SK-N-SH (cell line): ENCODE measurements around the gene CABP4.

Source experiments
- EZH2phosphoT487 ChIP-seq: fragments of 200-600 bp; sonication (generic); IDR thresholded peaks from 2 replicates; pipeline ENCODE4 v1.6.1; 2017; ENCODE audit warnings: low read depth, mixed run types, mild to moderate bottlenecking, antibody characterized with exemption, moderate library complexity, borderline replicate concordance
- IRF3 ChIP-seq: fragments of 150-350 bp; IDR thresholded peaks from 2 replicates; pipeline ENCODE4 v1.6.1; 2016; ENCODE audit warnings: mild to moderate bottlenecking, low read depth, low read length
- POLR2AphosphoS5 ChIP-seq: IDR thresholded peaks from 2 replicates; pipeline ENCODE4 v1.6.1; 2012; ENCODE audit warnings: low read depth, low read length
- REST ChIP-seq: IDR thresholded peaks from 2 replicates; pipeline ENCODE4 v1.6.1; 2012; ENCODE audit warnings: mild to moderate bottlenecking, low read depth, low read length, moderate library complexity
- ZBTB33 ChIP-seq: IDR thresholded peaks from 2 replicates; pipeline ENCODE4 v1.4.0; 2012; ENCODE audit warnings: low read depth, borderline replicate concordance
- TF ChIP-seq, protein P1 (sequence below): fragments of 200-600 bp; sonication (generic); IDR thresholded peaks from 2 replicates; pipeline ENCODE4 v1.6.1; 2017; ENCODE audit warnings: antibody characterized with exemption, mild to moderate bottlenecking, moderate library complexity

DNA sequence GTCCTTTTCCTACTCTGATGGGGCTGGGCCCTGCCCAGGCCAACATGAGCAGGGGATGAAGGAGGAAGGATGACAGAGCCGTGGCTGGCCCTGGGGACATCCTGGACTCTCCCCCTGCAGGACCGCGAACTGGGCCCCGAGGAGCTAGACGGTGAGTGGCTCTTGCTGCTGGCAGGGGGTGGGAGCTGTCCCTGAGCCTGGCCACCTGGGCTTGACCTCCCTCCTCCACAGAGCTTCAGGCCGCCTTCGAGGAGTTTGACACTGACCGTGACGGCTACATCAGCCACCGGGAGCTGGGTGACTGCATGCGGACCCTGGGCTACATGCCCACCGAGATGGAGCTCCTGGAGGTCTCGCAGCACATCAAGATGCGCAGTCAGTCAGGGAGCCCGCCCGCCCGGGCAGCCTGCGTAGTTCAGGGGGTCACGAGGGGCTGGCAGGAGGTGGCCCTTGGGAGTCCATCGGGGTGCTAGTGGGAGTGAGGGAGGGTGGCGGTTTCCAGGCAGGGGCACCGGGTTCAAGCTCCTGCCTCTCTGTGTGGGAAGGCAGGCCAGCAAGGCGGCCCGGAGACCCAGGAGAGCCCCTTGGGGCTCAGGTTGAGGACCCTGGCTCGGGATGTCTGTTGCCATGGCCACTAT lies 1.0 kb downstream of the CABP4 start:
- TF ChIP-seq REST (no peak), ZBTB33 (no peak), POLR2AphosphoS5 (no peak), IRF3 (no peak), EZH2phosphoT487 (no peak)
- TF ChIP-seq, protein P1, sequence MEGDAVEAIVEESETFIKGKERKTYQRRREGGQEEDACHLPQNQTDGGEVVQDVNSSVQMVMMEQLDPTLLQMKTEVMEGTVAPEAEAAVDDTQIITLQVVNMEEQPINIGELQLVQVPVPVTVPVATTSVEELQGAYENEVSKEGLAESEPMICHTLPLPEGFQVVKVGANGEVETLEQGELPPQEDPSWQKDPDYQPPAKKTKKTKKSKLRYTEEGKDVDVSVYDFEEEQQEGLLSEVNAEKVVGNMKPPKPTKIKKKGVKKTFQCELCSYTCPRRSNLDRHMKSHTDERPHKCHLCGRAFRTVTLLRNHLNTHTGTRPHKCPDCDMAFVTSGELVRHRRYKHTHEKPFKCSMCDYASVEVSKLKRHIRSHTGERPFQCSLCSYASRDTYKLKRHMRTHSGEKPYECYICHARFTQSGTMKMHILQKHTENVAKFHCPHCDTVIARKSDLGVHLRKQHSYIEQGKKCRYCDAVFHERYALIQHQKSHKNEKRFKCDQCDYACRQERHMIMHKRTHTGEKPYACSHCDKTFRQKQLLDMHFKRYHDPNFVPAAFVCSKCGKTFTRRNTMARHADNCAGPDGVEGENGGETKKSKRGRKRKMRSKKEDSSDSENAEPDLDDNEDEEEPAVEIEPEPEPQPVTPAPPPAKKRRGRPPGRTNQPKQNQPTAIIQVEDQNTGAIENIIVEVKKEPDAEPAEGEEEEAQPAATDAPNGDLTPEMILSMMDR: no peak
